Frontal cortex (tissue), 4 donors: ENCODE measurements around the gene PRMT3. TPM values are rescaled to one million over a fixed set of nuclear protein-coding genes. Genes with fewer than 3 reads are reported as not detected.
A peak's percentile ranks its signal among the peaks of the same experiment; 100 is the strongest.
"Not testable (repeated sequence)": the region's sequence is repeated elsewhere in the genome, so short reads cannot be mapped to it uniquely, and the experiment has no call there.

ENCODE experiments used
- DNase-seq, 2 donors: peaks; one replicate each; pipeline ENCODE4 v3.0.0; 2012; ENCODE audit warnings: low spot score in 2 of 2
- FAIRE-seq: peaks from 2 replicates; lab custom pipeline; 2012; peaks lifted over from hg19 to GRCh38; lab: Jason Lieb, UNC
- total RNA-seq: library from RNA; depleted of rRNA; stranded (reverse); fragments of >200 nt; gene quantifications from one replicate; pipeline ENCODE4 v1.2.3, GENCODE V29; 2014
- donor health status: control.
- donor health status: control.
- donor health status: control.

Gene PRMT3
- total RNA-seq, 1 donor from 2014 or later = 23.6 TPM

GRCh38 chr11:20373568-20374209, 13.8 kb upstream of the PRMT3 start:
- DNase-seq = no peak
- no peak for FAIRE-seq

- DNase-seq = no peak
- FAIRE-seq = no peak
Measured at GRCh38 chr11:20374741-20375300, 12.7 kb upstream of the PRMT3 start.

- DNase-seq = no peak
- FAIRE-seq = no peak
Measured at GRCh38 chr11:20376162-20376730, 11.3 kb upstream of the PRMT3 start.

- not testable (repeated sequence) for DNase-seq, FAIRE-seq
Measured at GRCh38 chr11:20385996-20386395, 1.5 kb upstream of the PRMT3 start.

- DNase-seq = peak in 1 of 2 donors; percentile 24
- FAIRE-seq = no peak
Measured at GRCh38 chr11:20388096-20389055, 860 bp downstream of the PRMT3 start.

- DNase-seq (peak in 1 of 2 donors; percentile 16), FAIRE-seq (no peak)
Measured at GRCh38 chr11:20397281-20397680, 9.8 kb downstream of the PRMT3 start.

GRCh38 chr11:20399498-20399897, 12.0 kb downstream of the PRMT3 start:
- DNase-seq (no peak), FAIRE-seq (no peak)

- no peak for DNase-seq
- no peak for FAIRE-seq
Measured at GRCh38 chr11:20403059-20403458, 15.5 kb downstream of the PRMT3 start.

- DNase-seq (no peak), FAIRE-seq (no peak)
Measured at GRCh38 chr11:20406484-20406883, 19.0 kb downstream of the PRMT3 start.

GRCh38 chr11:20407344-20407743, 19.8 kb downstream of the PRMT3 start:
- FAIRE-seq (no peak), DNase-seq (no peak)

- FAIRE-seq = no peak
Measured at GRCh38 chr11:20415432-20415831, 27.9 kb downstream of the PRMT3 start.

GRCh38 chr11:20417771-20418170, 30.3 kb downstream of the PRMT3 start:
- DNase-seq = no peak
- FAIRE-seq = no peak

More at GRCh38 chr11:20415432-20415831, 27.9 kb downstream of the PRMT3 start:
- no peak for DNase-seq

GRCh38 chr11:20421946-20422345, 34.4 kb downstream of the PRMT3 start:
- DNase-seq (no peak), FAIRE-seq (no peak)

GRCh38 chr11:20429216-20429615, 41.7 kb downstream of the PRMT3 start:
- DNase-seq (no peak), FAIRE-seq (no peak)

GRCh38 chr11:20438637-20439036, 51.1 kb downstream of the PRMT3 start:
- DNase-seq = no peak
- no peak for FAIRE-seq

GRCh38 chr11:20443596-20443995, 56.1 kb downstream of the PRMT3 start:
- DNase-seq = peak in 1 of 2 donors; percentile 2

GRCh38 chr11:20444535-20444934, 57.0 kb downstream of the PRMT3 start:
- FAIRE-seq (no peak), DNase-seq (no peak)

More at GRCh38 chr11:20443596-20443995, 56.1 kb downstream of the PRMT3 start:
- no peak for FAIRE-seq

- DNase-seq (no peak), FAIRE-seq (no peak)
Measured at GRCh38 chr11:20448834-20449233, 61.3 kb downstream of the PRMT3 start.

- no peak for DNase-seq
- no peak for FAIRE-seq
Measured at GRCh38 chr11:20450829-20451228, 63.3 kb downstream of the PRMT3 start.

- FAIRE-seq (no peak), DNase-seq (no peak)
Measured at GRCh38 chr11:20451568-20451967, 64.1 kb downstream of the PRMT3 start.
